Umbilical cord (tissue), 2 donors: ENCODE results near the gene SPTBN4. TPM values are rescaled to one million over a fixed set of nuclear protein-coding genes. Genes with fewer than 3 reads are reported as not detected.
A peak's percentile ranks its signal among the peaks of the same experiment; 100 is the strongest.
"Not testable (repeated sequence)": the region's sequence is repeated elsewhere in the genome, so short reads cannot be mapped to it uniquely, and the experiment has no call there.

Experiments used
- DNase-seq: peaks from one replicate; pipeline ENCODE4 v3.0.0-alpha.2; 2015; ENCODE audit warnings: low spot score
- total RNA-seq: library from RNA; depleted of rRNA; stranded (reverse); fragments of >200 nt; gene quantifications from one replicate; pipeline ENCODE4 v1.2.3, GENCODE V29; 2014; ENCODE audit warnings: low replicate concordance; ENCODE audit not compliant: insufficient read depth

The SPTBN4 gene
- total RNA-seq, 1 donor from 2014 or later = 5.8 TPM

GRCh38 chr19:40441719-40442253 is 25.0 kb upstream of the SPTBN4 start:
- no peak for DNase-seq

- no peak for DNase-seq
These were observed 24.3 kb upstream of the SPTBN4 start for GRCh38 chr19:40442328-40443130.

GRCh38 chr19:40443131-40443999 is 23.4 kb upstream of the SPTBN4 start:
- peak; percentile 100 for DNase-seq

DNA sequence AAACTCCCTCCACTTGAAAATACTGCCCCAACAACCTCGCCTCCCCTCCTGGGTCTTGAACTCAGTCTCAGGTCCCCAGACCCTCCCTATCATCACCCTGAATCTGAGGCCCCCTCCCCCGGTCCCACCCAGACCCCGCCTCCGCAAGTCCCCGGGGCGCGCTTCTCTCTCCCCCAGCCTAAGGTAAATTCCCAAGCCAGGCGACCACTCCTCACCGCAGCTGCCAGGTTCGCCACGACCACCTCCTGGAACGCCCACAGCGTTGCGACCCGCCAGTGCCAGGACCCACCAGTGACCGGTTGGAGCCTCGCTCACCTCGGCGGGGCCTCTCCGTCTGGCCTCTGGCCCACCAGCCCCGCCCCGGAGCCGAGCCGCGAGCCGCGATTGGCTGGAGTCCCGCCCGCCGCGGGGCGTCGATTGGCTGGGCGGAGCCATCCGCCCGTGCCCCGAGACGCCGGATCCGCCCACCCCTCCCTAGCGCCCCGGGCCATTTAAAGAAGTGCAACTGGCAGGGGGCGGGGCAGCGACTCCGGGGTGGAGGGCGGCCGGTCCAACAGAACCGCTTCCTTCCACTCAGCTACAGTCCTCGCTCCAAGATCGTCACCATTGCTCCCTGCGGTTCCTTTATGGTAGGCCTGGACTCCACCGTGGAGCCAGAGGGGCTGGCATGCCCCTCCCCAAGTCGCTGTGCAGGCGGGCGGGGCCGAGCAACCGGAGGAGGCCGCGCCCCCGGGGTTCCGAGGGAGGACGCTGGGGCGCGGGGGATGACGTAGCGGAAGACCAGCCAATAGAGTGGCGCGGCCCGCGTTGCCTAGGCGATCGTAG is 22.6 kb upstream of the SPTBN4 start, which contains the start of gene SERTAD3:
TSS of gene SERTAD3 (minus strand) at position 336 of the 825 bp plus-strand sequence. CDS start 2,255 bp downstream, outside the sequence.
- DNase-seq = peak; percentile 98

GRCh38 chr19:40444825-40445312 is 21.9 kb upstream of the SPTBN4 start:
- no peak for DNase-seq

GRCh38 chr19:40445780-40446262 is 21.0 kb upstream of the SPTBN4 start:
- DNase-seq = peak; percentile 92

DNA sequence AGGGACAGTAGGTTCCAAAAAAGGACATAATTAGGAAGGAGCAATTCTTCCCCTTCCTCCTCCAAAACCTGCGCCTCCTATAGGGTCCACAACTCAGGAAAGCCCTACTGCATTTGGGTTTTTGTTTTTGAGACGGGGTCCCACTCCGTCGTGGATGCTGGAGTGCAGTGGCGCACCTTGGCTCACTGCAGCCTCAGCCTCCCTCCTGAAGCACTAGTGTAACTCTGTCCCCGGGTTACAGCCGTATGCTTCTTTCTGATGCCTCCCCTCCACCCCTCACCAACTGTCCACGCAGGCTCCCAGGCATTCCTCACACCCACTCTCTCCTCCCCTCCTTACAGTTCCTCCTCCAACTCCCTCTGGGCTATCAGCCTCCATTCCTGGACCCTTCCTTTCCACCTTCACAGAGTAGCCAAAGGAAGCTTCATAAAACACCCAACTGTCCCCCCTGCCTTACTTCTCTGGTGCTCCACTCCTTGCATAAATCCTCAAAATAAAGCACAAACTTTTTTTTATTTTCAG is 20.5 kb upstream of the SPTBN4 start:
- DNase-seq = no peak

DNA sequence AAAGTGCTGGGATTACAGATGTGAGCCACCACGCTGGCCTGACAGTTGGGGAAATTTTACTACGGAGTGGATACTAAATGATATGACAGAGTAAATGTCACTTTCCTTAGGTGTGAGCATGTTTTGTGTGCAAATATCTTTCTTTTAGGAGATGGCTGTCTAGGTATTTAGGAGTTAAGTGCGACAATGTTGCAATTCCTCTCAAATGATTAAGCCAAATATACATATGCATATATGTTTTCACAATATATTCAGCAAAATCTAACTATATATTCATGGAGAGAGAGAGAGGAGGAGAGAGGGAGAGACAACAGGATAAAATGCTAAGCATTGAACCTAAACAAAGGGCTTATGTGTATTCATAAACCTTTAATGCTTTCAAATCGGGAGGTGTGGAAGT is 17.3 kb upstream of the SPTBN4 start:
- DNase-seq = no peak

- no peak for DNase-seq
These were observed 16.1 kb upstream of the SPTBN4 start for GRCh38 chr19:40450664-40451063.

- DNase-seq = no peak
These were observed 14.8 kb upstream of the SPTBN4 start for GRCh38 chr19:40452016-40452415.

- no peak for DNase-seq
These were observed 13.6 kb upstream of the SPTBN4 start for GRCh38 chr19:40453151-40453735.

- not testable (repeated sequence) for DNase-seq
These were observed 12.9 kb upstream of the SPTBN4 start for GRCh38 chr19:40453943-40454342.

GRCh38 chr19:40457048-40457447 is 9.8 kb upstream of the SPTBN4 start:
- no peak for DNase-seq

- DNase-seq = no peak
These were observed 8.7 kb upstream of the SPTBN4 start for GRCh38 chr19:40457953-40458596.

GRCh38 chr19:40458597-40458974 is 8.2 kb upstream of the SPTBN4 start:
- no peak for DNase-seq

- no peak for DNase-seq
These were observed 6.6 kb upstream of the SPTBN4 start for GRCh38 chr19:40460185-40460584.

DNA sequence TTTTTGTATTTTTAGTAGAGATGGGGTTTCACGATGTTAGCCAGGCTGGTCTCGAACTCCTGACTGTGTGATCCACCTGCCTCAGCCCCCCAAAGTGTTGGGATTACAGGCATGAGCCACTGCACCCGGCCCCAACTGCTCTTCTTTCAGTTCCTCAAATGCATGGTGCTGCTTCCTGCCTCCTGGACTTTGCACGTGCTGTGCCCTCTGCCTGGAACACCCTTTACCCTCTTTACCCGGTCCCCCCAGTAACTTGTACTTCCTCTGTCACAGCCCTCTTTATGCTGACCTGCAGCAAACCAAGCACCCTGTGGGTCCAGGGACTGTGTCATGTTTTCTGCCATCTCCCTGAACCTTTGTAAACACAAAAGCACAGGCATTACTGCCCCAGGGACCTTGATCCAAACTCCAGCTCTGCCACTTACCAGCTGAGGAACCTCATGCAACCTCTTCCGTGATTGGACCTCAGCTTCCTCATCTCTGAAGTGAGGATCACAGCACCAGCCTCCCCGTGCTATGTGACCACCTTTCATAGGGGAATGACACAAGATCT is 5.1 kb upstream of the SPTBN4 start:
- DNase-seq = no peak

GRCh38 chr19:40463587-40464037 is 3.2 kb upstream of the SPTBN4 start:
- DNase-seq = not testable (repeated sequence)
